ENCODE data around the gene PI4K2A. TPM values are rescaled to one million over a fixed set of nuclear protein-coding genes. Genes with fewer than 3 reads are reported as not detected.
"Not testable (repeated sequence)": the region's sequence is repeated elsewhere in the genome, so short reads cannot be mapped to it uniquely, and the experiment has no call there.

PI4K2A gene
- total RNA-seq, 3 donors from 2014 or later: 11.2 to 13.7 (median 11.7) TPM

GRCh38 chr10:97633921-97634320 is 6.5 kb upstream of the PI4K2A start:
- H3K4me1 ChIP-seq (ENCODE audit: low read depth): peaks cover 6% of the 10 kb centered on the region
- no peaks in the 10 kb centered on the region for H3K9me3 ChIP-seq
- TF ChIP-seq CTCF (IDR thresholded peaks at IDR 0.05): no peak
- peak overlapping the region; percentile 27 for H3K4me3 ChIP-seq
- no peaks in the 10 kb centered on the region for H3K36me3 ChIP-seq (ENCODE audit: low read depth)
- peak in 1 of 3 donors; percentile 35 for DNase-seq
- intact Hi-C loops (cut with DNase I, micrococcal nuclease): no loop called here
- peak; percentile 59 for ATAC-seq

GRCh38 chr10:97635577-97635976 is 4.9 kb upstream of the PI4K2A start:
- DNase-seq (no peak), ATAC-seq (no peak)
- TF ChIP-seq CTCF (IDR thresholded peaks at IDR 0.05): no peak
- intact Hi-C loops (cut with DNase I, micrococcal nuclease): no loop called here
- Histone ChIP-seq H3K4me3 (no peak overlapping the region), H3K9me3 (no peaks in the 10 kb centered on the region), H3K4me1 (ENCODE audit: low read depth) (peaks cover 6% of the 10 kb centered on the region), H3K36me3 (ENCODE audit: low read depth) (no peaks in the 10 kb centered on the region)

GRCh38 chr10:97639090-97639489 is 1.4 kb upstream of the PI4K2A start:
- H3K4me3 ChIP-seq; H3K9me3 ChIP-seq; H3K36me3 ChIP-seq (ENCODE audit: low read depth); DNase-seq; intact Hi-C loops (cut with DNase I, micrococcal nuclease); ATAC-seq; H3K4me1 ChIP-seq (ENCODE audit: low read depth): not testable (repeated sequence)

- H3K36me3 ChIP-seq (ENCODE audit: low read depth): no peaks in the 10 kb centered on the region
- DNase-seq (peak; percentile 39 to 64 (median 40)), ATAC-seq (peak; percentile 55)
- peaks cover 10% of the 10 kb centered on the region for H3K4me1 ChIP-seq (ENCODE audit: low read depth)
- intact Hi-C loops (cut with DNase I, micrococcal nuclease): no loop called here
- H3K9me3 ChIP-seq: no peaks in the 10 kb centered on the region
- no peak for TF ChIP-seq CTCF (IDR thresholded peaks at IDR 0.05)
- peak overlapping the region; percentile 77 for H3K4me3 ChIP-seq
Observed at GRCh38 chr10:97640868-97641811, 669 bp downstream of the PI4K2A start.

- H3K9me3 ChIP-seq; H3K36me3 ChIP-seq (ENCODE audit: low read depth); ATAC-seq; intact Hi-C loops (cut with DNase I, micrococcal nuclease); H3K4me3 ChIP-seq; H3K4me1 ChIP-seq (ENCODE audit: low read depth); DNase-seq: not testable (repeated sequence)
Observed at GRCh38 chr10:97642471-97643159, 2.1 kb downstream of the PI4K2A start.

- no peak for DNase-seq
- Histone ChIP-seq H3K4me3 (no peak overlapping the region), H3K36me3 (ENCODE audit: low read depth) (no peaks in the 10 kb centered on the region), H3K9me3 (no peaks in the 10 kb centered on the region), H3K4me1 (ENCODE audit: low read depth) (peaks cover 10% of the 10 kb centered on the region)
- ATAC-seq: no peak
- TF ChIP-seq CTCF (IDR thresholded peaks at IDR 0.05): no peak
- intact Hi-C loops (cut with DNase I, micrococcal nuclease): no loop called here
Observed at GRCh38 chr10:97643441-97643985, 3.0 kb downstream of the PI4K2A start.

Measured in mucosa of descending colon (tissue), 3 donors.